Measurements from ENCODE around the gene EYA4. TPM values are rescaled to one million over a fixed set of nuclear protein-coding genes. Genes with fewer than 3 reads are reported as not detected.

The EYA4 gene
- total and polyA plus RNA-seq, 3 donors from 2014 or later: 8.1 to 11.3 (median 10.7) TPM

DNA sequence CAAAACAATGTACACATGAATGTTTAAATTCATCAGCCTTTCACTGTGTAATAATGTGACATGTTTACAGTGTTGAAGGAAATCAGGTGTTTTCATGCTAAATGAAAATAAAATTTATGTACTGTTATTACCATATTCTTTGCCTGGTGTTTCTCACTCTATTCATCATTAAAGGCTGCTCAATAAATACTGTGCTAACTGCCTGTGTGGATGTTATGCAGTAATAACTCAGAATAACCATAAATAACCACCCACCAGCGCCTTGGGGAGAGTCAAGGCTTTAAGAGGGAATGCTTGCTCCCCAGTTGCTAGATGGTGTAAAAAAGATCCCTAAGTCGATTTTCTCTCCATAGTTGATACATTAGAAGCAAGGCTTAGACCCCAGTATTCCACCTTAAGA lies 299.9 kb downstream of the EYA4 start:
- 80% methylated on average over 2 of the region's 2 CpGs for WGBS, 2 donors
- no peak for TF ChIP-seq POLR2A (IDR thresholded peaks at IDR 0.05)
- TF ChIP-seq, protein P1, sequence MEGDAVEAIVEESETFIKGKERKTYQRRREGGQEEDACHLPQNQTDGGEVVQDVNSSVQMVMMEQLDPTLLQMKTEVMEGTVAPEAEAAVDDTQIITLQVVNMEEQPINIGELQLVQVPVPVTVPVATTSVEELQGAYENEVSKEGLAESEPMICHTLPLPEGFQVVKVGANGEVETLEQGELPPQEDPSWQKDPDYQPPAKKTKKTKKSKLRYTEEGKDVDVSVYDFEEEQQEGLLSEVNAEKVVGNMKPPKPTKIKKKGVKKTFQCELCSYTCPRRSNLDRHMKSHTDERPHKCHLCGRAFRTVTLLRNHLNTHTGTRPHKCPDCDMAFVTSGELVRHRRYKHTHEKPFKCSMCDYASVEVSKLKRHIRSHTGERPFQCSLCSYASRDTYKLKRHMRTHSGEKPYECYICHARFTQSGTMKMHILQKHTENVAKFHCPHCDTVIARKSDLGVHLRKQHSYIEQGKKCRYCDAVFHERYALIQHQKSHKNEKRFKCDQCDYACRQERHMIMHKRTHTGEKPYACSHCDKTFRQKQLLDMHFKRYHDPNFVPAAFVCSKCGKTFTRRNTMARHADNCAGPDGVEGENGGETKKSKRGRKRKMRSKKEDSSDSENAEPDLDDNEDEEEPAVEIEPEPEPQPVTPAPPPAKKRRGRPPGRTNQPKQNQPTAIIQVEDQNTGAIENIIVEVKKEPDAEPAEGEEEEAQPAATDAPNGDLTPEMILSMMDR (IDR thresholded peaks at IDR 0.05): no peak
- H3K27me3 ChIP-seq: no peaks in the 10 kb centered on the region
- intact Hi-C loops (cut with DNase I; ENCODE audit: low total_unique reads): no loop called here
- H3K36me3 ChIP-seq (ENCODE audit: low read depth, missing control alignments): no peaks in the 10 kb centered on the region
- H3K27ac ChIP-seq: no peak overlapping the region
- no peaks in the 10 kb centered on the region for H3K4me1 ChIP-seq
- no peak for DNase-seq
- H3K9me3 ChIP-seq: no peaks in the 10 kb centered on the region
- H3K4me3 ChIP-seq: no peak overlapping the region

DNA sequence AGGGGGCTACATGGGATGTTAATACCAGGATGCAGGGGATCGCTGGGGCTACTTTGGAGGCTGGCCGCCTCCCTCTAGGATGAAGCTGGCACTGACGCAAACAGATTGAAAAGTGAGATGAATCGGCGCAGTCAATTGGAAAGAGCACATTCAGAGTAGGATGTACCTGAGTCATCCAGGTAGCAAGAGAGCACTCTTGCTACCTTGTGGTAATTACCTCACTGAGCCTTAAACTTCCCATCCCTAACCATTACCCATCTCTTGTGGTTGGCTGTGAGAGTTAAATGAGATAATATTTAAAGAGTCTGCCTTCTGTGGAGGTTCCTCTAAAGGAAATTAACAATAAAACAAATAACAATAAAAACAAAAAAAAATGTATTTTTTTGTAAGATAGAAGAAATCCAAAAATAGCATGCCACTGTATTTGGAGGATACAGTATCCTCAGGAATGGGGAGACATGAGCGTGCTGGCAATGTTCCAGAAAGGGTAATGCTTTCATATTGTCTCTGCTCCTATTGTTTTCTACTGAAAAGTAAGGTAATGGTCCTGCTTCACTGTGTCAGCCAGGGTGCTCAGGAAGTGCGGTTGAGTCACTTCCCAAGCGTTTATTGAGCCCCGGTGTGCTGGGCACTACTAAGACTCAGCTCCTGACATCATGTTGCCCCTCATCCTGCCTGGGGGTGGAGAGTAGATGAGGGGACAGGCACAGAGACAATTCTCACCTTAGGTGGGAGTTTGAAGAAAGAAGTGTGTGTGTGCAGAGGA lies 301.1 kb downstream of the EYA4 start:
- intact Hi-C loops (cut with DNase I; ENCODE audit: low total_unique reads): no loop called here
- WGBS, 2 donors: 82 to 89% methylated on average over 9 of the region's 9 CpGs
- H3K36me3 ChIP-seq (ENCODE audit: low read depth, missing control alignments): no peaks in the 10 kb centered on the region

DNA sequence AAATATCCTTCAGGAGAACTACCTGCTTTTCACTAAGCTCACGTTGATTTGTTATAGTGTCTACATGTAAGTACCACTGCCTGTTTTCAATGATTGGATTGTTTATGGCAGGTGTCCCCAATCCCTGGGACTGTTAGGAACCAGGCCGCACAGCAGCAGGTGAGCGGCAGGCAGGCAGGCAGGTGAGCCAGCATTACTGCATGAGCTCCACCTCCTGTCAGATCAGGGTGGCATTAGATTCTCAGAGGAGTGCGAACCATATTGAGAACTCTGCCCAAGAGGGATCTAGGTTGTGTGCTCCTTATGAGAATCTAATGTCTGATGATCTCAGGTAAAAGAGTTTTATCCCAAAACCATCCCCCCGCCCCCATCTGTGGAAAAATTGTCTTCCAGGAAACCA lies 303.3 kb downstream of the EYA4 start:
- intact Hi-C loops (cut with DNase I; ENCODE audit: low total_unique reads): no loop called here
- DNase-seq: no peak
- no peak overlapping the region for H3K4me3 ChIP-seq
- no peaks in the 10 kb centered on the region for H3K9me3 ChIP-seq
- H3K27ac ChIP-seq: no peak overlapping the region
- H3K27me3 ChIP-seq: no peaks in the 10 kb centered on the region
- 85 to 91% methylated on average over 5 of the region's 5 CpGs for WGBS, 2 donors
- TF ChIP-seq, protein P1 (IDR thresholded peaks at IDR 0.05): no peak
- TF ChIP-seq POLR2A (IDR thresholded peaks at IDR 0.05): no peak
- no peaks in the 10 kb centered on the region for H3K4me1 ChIP-seq
- H3K36me3 ChIP-seq (ENCODE audit: low read depth, missing control alignments): no peaks in the 10 kb centered on the region

More for the DNA sequence above, 301.1 kb downstream of the EYA4 start:
- Histone ChIP-seq H3K4me1 (no peaks in the 10 kb centered on the region), H3K9me3 (no peaks in the 10 kb centered on the region), H3K27me3 (no peaks in the 10 kb centered on the region), H3K4me3 (no peak overlapping the region), H3K27ac (no peak overlapping the region)
- DNase-seq: no peak
- TF ChIP-seq, protein P1 (IDR thresholded peaks at IDR 0.05): no peak
- TF ChIP-seq POLR2A (IDR thresholded peaks at IDR 0.05): no peak

DNA sequence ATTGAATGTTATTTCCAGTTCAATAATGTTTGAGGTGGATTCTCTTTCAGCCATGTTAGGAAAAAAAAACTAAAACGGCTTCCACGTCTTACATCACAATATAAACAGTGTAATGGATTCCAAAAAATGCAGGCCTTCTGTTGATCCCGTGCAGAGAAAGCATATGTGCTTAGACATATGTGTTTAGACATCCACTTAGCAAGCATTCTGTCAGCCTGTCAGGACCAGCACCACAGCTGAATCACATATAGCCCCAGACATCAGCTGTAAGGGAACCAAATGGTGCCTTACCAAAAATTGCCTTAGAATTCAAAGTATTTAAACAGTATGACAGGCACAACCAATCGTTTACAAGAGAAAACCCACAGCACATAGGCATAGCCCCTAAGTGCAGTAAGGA lies 304.9 kb downstream of the EYA4 start:
- Histone ChIP-seq H3K4me3 (no peak overlapping the region), H3K9me3 (no peaks in the 10 kb centered on the region), H3K27ac (no peak overlapping the region), H3K4me1 (no peaks in the 10 kb centered on the region), H3K36me3 (ENCODE audit: low read depth, missing control alignments) (no peaks in the 10 kb centered on the region), H3K27me3 (no peaks in the 10 kb centered on the region)
- 67 to 72% methylated on average over 4 of the region's 4 CpGs for WGBS, 2 donors
- intact Hi-C loops (cut with DNase I; ENCODE audit: low total_unique reads): no loop called here
- no peak for TF ChIP-seq POLR2A (IDR thresholded peaks at IDR 0.05)
- TF ChIP-seq, protein P1 (IDR thresholded peaks at IDR 0.05): no peak
- no peak for DNase-seq

DNA sequence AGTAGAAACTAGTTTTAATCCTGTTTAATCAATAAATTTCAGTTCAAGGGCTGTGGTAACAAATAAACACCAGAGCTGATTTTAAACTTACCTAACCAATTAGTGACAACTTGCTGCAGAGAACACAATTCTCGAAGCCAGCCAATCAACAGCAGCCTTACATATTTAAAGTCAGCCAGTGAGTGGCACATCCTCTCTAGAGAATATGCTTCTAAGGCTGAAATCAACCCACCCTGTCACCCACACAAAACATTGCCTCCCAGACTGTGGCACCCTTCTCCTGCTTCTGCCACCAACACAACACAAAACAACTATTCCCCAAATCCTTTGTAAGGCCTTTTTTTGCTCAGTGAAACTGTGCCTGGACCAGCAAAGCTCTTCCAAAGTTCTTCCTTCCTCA lies 306.0 kb downstream of the EYA4 start:
- H3K4me3 ChIP-seq: no peak overlapping the region
- no peaks in the 10 kb centered on the region for H3K27me3 ChIP-seq
- WGBS, 2 donors: 69 to 74% methylated on average over 1 of the region's 1 CpG
- no peaks in the 10 kb centered on the region for H3K9me3 ChIP-seq
- no peak overlapping the region for H3K27ac ChIP-seq
- no peaks in the 10 kb centered on the region for H3K36me3 ChIP-seq (ENCODE audit: low read depth, missing control alignments)
- TF ChIP-seq, protein P1 (IDR thresholded peaks at IDR 0.05): no peak
- no peak for TF ChIP-seq POLR2A (IDR thresholded peaks at IDR 0.05)
- peak; percentile 32 for DNase-seq
- H3K4me1 ChIP-seq: no peaks in the 10 kb centered on the region
- intact Hi-C loops (cut with DNase I; ENCODE audit: low total_unique reads): no loop called here
